SW 1271 (cell line): ENCODE measurements around the gene MYL7.
"Not testable (repeated sequence)": the region's sequence is repeated elsewhere in the genome, so short reads cannot be mapped to it uniquely, and the experiment has no call there.

Experiments used
- DNase-seq, 2 experiments: peaks; one replicate each; lab custom pipeline; 2025; lab: John Stamatoyannopoulos, UW

The MYL7 gene

DNA sequence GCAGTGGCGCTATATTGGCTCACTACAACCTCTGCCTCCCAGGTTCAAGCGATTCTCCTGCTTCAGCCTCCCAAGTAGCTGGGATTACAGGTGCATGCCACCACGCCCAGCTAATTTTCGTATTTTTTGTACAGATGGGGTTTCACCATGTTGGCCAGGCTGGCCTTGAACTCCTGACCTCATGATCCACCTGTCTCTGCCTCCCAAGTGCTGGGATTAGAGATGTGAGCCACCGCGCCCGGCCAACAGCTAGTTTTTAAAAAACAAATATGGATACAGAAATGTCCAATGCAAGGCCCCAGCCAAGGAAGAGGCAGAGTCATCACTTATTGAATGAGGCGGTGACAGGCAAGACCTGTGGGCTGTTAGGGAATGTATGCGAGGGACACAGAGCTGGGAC, 30.8 kb upstream of the MYL7 start:
- not testable (repeated sequence) for DNase-seq

DNA sequence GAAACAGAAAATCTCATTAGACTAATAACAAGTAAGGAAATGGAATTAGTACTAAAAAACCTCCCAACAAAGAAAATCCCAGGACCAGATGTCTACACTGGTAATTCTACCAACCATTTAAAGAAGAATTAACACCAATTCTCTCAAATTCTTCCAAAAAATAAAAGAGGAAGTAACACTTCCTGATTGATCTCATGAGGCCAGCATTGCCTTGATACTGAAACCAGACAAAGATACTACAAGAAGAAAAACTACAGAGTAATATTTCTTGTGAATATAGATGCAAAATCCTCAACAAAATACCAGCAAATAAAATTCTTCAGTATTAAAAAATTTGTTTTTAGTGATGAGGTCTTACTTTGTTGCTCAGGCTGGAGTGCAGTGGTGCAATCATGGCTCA, 26.8 kb upstream of the MYL7 start:
- DNase-seq, result no peak

DNA sequence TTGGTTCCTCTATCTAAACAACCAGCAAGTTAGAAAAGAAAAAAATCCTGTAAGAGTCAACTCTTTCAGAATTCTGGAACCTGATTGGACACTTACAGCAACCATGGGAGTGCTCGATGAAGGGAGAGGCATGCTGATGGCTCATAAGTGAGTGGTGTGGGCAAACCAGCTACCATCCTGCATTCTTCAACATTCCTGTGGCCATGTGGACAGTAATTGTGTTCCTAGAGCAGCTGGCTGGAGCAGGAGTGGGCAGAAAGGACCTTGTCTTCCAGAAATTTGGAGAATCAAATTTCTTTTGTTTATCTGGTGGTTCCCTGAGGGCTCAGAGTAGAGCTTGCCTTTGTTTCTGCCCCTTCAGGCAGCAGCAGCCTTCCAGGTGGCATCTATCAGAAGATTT, 22.5 kb upstream of the MYL7 start:
- no peak for DNase-seq

DNA sequence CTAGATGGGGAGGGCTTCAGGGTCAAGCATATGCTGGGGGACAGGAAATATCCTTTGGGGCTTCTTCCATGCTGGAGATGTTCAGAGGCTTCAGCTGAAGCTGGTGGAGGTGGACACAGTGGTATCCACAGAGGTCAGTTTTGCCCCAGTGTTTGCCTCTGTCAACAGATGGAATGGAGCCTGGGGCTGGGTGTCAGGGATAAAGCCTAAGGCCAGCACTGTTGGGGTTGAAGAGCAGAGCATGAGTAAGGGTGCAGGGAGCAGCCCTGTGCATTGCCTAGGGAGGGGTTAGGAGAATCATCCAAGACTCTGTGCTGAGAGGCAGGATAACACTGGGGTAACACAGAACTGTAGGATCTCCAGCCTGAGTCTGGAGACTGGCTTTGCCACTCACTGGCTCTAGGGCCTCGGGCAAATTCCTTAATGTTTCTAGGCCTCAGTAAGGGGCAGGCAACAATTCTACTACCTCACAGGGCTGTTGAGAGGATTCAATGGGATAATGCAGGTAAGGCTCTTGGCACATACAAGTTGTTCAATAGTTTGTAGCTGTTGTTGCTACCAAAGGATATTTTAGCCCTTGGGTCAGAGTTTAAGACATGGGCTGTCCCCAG, 21.8 kb upstream of the MYL7 start:
- no peak for DNase-seq

DNA sequence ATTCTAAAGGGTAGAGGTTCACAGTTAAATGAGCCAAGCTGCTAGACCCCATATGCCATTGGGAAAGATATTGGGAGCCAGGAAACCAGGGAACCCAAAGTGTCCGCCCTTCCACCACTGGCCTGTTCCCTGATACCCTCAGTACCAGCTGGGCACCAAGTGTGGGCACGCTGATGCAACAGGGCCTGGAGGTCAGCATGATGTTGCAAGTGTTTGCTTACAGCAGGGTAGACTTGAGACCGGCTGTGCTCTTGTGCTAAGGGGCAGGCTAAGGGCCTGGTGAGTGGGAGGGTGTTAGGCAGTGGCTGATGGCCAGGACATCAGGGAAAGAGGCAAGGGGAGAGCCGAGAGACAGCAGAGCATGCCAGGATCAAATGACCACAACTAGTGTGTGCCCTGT, 21.0 kb upstream of the MYL7 start:
- no peak for DNase-seq

DNA sequence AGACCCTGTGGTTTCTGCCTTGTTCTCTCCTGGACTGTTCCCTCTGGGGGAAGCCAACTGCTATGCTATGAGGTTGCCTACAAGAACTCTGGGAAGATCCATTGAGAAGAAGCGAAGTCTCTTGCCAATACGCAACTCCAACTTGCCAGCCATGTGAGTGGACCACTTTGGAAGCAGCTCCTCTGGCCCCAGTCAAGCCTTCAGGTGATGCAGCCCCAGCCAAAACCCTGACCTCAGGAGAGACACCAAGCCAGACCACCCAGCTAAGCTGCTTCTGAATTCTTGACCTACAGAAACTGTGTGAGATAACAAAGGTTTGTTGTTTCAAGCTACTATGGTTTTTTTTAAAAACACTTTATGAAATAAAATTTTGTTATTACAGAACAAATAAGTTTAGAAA, 20.2 kb upstream of the MYL7 start:
- no peak for DNase-seq

DNA sequence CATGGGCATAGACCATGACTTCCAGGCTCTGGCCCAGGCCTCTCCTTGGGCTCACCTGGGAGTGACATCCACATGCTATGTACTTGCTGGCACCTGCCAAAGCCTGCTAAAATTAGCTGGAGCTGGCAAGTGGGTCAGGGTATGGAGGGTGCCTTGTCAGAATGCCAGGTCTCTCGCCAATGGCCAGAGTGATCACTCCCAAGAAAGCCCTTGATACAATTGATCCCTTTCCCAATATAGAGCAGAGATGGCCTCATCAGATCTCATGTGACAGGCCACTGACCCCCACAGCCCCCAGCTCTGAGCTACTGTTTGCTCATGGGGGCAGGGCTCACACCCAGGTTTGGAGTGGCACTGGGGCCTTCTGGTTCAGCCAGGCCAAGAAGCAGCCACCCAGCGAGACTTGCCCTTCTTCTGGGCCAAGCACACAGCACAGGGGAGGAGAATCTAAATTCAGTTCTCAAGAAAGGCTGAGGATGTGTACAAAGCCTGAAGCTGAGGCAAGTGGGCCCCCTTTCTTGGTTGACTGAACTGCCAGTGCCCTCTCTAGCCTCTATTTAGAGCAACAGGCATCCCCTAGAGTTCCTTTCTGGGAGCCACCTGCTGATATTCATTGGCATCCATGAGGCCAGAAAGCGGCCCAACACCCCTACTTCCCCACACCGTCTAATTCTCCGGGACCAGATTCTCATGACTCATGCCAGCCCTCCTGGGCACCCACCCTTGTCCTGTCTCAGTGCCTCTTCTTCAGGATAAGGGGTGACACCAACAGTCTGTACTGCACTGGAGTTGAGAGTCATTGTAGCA, 18.9 kb upstream of the MYL7 start:
- no peak for DNase-seq

DNA sequence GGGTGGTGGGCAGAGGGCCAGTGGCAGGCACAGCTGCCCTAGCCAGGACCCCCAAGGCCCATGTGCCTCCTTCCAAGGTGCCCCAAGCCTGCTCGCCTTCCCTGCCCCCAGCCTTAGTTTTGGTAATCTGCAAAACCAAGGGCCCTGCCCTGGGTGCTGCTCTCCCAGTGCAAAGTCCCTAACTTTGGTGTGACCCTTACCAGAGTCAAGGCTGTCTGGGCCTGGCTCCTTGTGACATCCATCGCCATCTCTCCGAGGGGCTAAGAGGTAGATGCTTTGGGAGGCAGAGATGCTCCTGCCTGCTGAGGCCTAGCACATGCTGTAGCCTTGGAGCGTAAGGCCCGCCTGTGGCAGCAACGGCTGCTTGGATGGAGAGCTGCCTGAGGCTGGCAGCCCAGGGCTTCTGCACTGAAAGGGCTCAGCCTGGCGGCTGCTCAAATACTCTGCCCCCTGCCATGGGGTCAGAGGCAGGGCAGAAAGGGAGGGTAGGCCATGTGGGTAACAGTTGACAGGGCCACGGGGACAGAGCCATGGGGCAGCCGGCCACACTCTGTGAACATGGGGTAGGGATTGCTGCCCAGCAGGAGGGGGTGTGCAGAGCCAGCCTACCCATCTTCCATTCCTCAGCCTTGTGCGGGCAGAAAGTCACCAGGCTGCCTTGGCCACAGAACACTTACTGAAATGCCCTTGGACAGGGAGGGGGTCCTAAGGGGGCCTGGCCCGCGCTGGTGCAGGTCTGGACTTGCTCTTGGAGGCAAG, 17.9 kb upstream of the MYL7 start:
- no peak for DNase-seq

DNA sequence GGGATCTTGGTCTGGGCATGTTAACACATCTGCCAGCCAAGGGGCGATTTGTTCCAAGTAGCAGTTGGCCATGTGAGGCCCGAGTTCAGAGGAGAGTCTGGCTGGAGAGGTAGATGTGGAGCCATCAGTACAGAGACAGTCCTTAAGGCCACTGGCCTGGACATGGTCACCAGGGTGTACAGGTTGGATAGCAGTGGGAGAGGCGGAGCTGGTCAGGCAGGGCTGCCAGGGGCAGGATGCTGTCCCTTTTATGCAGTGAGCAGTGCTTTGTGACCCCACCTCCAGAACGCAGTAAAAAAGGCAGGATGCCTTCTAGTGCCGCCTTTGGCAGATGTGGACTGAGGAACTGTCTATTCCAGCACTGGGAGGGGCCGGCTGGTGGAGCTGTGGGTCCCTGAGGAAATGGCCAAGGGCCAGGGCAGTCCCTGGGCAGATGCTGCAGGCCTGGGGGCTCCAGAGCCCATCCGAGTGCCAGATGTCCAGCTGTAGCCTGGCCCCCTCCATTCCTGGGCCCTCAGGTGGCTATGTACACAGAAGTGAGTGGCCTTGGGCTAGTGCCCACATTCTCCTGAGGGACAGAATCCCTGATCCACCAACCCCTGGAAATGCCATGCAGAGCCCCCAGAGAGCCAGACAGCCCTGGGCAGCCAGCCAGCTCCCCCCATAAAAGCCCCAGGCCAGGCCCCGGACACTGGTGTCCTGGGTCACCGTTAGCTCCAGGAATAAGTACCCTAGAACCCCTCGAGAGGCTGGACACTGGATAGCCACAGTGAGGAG, 17.2 kb upstream of the MYL7 start:
- DNase-seq, result no peak

DNA sequence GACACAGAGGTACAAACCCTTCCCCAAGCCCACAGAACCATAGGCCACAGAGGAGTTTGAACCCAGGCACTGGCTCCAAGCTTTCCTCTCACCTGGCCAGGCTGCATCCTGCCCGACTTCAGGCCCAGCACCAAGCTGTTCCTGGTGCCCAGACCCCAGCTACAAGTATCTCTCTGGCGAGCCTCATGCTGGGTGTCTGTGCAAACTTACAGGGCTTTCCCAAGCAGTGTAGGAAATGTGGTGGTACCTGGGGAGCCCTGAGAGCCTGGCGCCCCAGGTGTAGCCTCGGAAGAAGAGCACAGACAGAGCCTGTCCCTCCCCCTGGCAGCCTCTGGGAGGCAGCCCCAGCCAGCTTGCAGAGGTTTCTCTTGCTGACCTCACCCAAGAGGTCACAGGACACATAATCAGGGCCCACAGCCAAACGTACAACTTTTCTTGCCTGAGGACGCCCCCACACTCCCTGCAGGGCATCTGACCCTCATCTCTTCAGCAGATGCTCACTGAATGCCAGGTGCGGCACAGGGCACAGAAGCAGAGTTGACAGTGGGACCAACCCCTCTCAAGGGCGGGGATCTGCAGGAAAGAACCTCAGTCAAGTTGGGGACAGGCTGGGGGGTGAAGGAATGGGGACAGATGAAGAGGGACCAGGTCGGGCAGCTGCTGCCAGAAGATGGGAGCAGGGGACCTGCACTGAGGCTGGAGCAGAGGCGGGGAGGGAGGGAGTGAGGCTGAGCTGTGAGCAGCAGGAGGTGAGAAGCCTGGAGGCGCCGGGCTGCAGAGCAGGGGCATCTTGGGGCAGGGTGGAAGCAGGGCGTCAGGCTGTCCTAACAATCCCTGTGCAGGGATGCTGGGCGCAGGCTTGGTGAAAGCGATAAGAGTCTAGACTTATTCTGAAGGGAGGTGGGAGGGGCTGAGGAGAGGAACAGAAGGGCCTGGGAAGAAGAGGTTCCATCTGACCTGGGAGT, 16.3 kb upstream of the MYL7 start:
- no peak for DNase-seq

DNA sequence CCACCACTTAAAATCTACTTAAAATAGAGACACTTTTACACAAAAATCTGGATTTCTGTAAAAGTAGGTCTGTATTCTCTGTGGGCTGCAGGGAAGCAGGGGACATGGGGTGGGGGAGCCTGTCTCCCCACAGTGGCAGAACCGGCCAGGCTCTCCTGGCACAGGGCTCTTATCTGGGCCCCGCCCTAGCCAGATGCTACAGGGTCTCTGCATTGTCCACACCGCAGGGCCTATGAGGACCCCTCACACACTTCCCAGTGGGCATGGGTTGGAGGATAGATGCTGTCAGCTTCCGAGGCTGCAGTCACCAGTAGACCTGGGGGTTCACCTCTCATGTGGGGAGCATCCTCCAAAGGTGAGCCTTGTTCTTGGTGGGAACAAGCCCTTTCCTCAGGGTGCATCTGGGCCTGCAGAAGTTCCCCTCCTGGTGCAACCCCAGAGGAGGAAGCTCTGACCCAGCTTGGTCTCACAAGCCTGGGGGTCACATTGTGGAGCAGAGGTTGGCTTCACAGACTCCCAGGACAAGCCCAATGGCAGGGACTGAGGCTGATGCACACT, 15.4 kb upstream of the MYL7 start:
- no peak for DNase-seq

DNA sequence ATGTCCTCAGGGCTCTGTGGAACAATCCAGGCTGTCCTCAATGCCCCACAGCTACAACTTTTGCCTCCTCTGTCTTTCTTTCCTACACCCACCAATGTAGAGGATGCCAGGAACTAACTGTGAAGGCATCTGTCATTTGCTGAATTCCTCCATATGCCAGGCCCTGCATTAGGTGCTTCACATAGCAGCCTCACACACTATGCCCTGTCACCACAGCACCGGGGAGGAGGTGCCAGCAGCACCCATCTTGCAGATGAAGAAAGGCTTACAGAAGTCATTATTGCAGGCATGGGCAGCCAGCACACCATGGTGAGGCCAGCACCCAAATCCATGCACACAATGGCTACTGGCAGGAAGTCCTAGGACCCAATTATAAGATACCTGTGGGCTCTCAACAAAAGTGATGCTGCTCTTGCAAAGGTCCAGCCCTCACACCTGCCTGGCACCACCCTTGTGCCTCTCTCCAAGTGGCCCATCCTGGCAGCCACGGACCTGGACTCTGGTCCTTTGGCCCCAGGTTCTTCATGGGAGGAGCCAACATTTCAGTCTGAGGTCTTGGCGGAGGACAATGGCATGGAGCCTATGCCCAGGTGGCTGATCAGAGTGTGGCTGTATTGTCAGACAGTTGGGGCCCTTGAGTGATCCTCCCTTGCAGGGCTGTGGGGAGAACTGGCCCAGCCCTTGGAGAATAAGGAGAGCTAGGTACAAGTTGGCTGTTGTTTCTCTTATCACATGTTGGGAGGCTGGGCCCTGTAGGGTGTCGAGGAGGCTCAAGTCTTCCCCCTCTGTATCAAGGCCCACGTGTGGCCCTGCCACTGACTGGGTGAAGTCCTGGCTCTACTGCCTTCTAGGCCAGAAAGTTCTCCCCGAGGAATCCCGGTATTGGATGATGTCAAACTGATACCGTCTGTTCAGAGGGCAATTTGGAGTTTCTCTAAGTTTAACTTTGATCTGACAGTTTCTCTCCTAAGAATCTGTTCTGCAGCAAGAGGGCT, 14.4 kb upstream of the MYL7 start:
- DNase-seq, result no peak

DNA sequence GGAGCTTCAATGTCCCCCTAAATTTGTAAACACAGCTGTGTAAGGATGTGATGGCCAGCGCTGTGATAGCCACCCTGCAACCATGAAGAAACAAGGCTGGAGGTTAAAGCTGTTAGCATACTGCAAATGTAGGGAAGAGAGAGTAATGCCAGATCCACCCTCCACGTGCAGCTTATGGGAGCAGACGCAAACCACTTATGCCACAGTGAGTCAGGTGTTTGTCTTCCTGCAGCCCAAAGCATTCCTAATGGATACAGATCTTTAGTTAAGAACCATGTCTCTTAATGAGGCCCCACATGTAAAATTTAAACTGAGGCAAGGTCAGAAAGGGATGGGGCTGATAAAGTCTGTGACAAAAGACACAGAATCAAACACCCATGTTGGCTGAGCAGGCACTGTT, 13.6 kb upstream of the MYL7 start:
- DNase-seq, result no peak

DNA sequence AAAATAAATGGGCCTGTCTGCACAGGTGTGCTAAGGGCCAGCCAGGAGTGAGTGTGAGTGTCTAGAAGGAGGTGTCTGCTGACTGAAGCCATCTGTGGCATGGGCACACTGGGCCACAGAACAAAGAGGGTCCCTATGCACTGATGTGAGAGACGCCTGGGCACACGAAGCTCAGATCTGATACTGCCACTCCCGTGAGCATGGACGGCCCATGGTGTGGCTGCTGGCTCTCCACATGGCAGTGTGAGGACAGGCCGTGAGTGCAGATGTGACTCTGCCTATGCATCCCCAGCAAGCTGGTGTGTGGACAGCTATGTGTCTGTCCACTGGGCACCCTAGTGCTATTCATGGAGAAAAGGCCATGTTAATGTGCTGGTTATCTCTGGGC, 12.8 kb upstream of the MYL7 start:
- DNase-seq, result no peak

DNA sequence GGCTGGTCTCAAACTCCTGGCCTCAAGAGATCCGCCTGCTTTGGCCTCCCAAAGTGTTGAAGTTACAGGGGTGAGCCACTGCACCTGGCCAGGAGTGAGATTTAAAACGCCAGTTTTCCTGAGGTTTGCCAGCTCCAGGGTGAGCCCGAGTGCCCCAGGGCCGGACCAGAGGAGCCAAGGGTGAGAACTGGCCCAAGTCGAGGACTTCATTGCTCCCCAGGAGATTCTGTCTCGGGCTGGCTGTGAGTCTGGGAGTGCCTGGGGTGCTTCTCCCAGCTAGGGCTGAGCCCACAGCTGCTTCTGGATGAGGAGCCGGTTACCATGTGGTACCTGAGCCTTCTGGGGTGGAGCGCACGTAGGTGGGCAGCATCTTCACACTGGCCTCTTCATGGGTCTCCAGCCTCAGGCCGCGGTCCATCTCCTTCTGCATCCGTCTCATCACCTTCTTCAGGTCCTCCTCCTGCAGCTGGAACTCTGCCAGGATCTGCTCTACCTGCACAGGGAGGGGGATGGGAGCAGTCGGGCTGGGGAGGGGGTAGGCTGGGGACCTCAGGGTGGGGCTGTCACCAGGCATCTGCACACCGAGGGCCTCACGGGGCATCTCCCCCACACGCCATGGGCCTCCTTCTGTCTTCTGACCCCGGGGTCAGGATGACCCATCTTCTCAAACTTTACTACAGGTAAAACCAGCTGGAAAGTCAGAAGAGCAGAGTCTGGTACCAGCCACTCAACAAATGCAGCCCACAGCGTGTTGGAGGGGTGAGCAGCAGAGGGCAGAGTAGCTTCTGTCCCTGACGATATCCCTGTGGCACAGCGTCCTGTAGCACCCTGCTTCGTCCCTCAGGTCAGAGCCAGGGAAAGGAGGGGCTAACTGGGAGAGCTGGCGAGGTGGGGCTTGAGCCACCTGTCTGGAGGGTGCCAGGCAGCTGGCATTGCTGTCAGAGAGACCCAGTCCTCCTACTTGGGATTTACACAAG, 12.1 kb upstream of the MYL7 start:
- no peak for DNase-seq

DNA sequence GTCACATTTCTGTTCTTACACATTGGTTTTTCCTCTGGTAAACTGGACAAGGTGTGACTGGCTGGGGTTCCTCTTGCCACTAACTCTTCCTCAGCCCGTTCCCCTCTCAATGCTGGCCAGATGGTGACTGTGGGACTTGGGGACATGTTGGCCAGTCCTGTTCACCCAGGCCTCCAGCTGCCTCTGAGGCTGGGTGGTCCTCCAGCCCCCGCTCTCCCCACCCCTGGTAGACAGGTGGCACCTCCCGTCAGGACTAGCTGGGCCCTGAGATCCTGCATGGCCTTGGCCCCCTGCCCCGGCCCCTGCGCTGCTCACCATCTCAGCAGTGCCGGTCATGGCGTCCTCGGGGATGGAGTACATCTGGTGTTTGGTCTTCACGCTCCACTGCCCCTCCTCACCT, 10.8 kb upstream of the MYL7 start:
- no peak for DNase-seq

DNA sequence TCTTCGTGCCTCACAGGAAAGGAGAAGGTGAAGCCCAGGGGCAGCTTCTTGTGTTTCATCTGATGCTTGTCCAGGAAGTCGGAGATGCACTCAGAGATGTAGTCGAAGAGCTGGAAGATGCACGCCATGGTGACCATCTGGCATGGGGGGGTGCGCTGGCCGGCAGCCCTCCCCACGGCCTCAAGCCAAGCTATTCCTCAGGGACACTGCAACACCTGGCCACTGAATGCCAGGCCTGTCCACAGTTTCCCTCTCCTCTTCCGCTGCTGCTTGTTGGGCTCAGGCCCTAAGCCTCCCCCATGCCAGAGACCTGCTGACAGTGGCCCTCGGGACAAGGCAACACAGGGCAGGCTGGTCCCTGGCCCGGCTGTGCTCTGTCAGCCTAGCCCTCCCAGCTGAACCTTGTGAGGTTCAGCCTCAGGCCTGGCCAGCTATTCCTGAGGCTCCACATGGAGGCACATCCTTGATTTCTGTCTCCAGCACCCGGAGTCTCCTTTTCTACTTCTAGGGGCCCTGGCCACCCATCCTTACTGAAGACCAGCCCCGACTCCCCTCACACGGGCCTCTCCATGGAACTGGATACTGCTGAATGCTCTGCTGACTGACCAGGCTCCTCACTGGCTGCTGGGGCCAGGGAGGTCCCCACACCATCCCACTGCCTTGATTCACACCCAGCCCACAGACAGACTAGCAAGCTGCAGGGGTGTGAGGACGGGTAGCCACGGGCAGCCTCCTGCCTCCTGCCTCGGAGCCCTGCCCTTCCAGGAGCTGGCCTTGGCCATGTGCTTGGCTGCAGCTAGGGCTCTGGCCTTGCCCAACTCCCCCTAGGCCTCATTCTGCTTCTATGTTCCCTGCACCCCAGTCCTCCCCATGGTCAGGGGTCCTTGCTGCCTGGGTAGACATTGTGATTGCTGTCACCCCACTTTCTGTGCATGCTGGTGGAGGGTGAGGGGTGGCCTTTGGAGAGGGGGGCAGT, 10.1 kb upstream of the MYL7 start:
- DNase-seq, result no peak
